ENCODE measurements around the gene KCNJ6.

KCNJ6 gene

GRCh38 chr21:37751268-37751975, 164.8 kb downstream of the KCNJ6 start:
- DNase-seq (ENCODE audit: extremely low spot score) = no peak
- TF ChIP-seq CTCF (IDR thresholded peaks at IDR 0.05; ENCODE audit: control extremely low read depth, extremely low read depth, low read depth, missing control alignments) = no peak
- ChIA-PET POLR2A (no interaction called here), CTCF (interaction anchor here (1.3 kb wide), 1 partner anchor 25 kb away, joined by 3 read pairs; no protein-coding TSS in a partner anchor)

GRCh38 chr21:37749132-37749531, 167.1 kb downstream of the KCNJ6 start:
- POLR2A ChIA-PET = no interaction called here
- CTCF ChIA-PET = interaction anchor here (0.9 to 1.0 kb wide), 2 partner anchors 37 to 407 kb away, joined by 3 read pairs; no protein-coding TSS in a partner anchor
- DNase-seq (ENCODE audit: extremely low spot score) = no peak

GRCh38 chr21:37748351-37748750, 167.9 kb downstream of the KCNJ6 start:
- ChIA-PET POLR2A (no interaction called here), CTCF (no interaction called here)
- TF ChIP-seq CTCF (IDR thresholded peaks at IDR 0.05; ENCODE audit: control extremely low read depth, extremely low read depth, low read depth, missing control alignments) = no peak
- DNase-seq (ENCODE audit: extremely low spot score) = no peak

More at GRCh38 chr21:37749132-37749531, 167.1 kb downstream of the KCNJ6 start:
- TF ChIP-seq CTCF (IDR thresholded peaks at IDR 0.05; ENCODE audit: control extremely low read depth, extremely low read depth, low read depth, missing control alignments) = no peak

GRCh38 chr21:37746849-37747248, 169.4 kb downstream of the KCNJ6 start:
- CTCF ChIA-PET = no interaction called here
- TF ChIP-seq CTCF (IDR thresholded peaks at IDR 0.05; ENCODE audit: control extremely low read depth, extremely low read depth, low read depth, missing control alignments) = no peak
- POLR2A ChIA-PET = no interaction called here
- DNase-seq (ENCODE audit: extremely low spot score) = no peak

- TF ChIP-seq CTCF (IDR thresholded peaks at IDR 0.05; ENCODE audit: control extremely low read depth, extremely low read depth, low read depth, missing control alignments) = no peak
- ChIA-PET CTCF (no interaction called here), POLR2A (no interaction called here)
- no peak for DNase-seq (ENCODE audit: extremely low spot score)
These were observed 171.7 kb downstream of the KCNJ6 start for GRCh38 chr21:37744551-37744950.

GRCh38 chr21:37742532-37742931, 173.7 kb downstream of the KCNJ6 start:
- POLR2A ChIA-PET = no interaction called here
- DNase-seq (ENCODE audit: extremely low spot score) = no peak
- CTCF ChIA-PET = interaction anchor here (1.7 kb wide), 1 partner anchor 14 kb away, joined by 4 read pairs; no protein-coding TSS in a partner anchor
- no peak for TF ChIP-seq CTCF (IDR thresholded peaks at IDR 0.05; ENCODE audit: control extremely low read depth, extremely low read depth, low read depth, missing control alignments)
